SIG-M5 (cell line): Measurements from ENCODE around the gene ZNF496.

Experiments used
- DNase-seq: peaks from one replicate; lab custom pipeline; 2025; lab: John Stamatoyannopoulos, UW

The ZNF496 gene

DNA sequence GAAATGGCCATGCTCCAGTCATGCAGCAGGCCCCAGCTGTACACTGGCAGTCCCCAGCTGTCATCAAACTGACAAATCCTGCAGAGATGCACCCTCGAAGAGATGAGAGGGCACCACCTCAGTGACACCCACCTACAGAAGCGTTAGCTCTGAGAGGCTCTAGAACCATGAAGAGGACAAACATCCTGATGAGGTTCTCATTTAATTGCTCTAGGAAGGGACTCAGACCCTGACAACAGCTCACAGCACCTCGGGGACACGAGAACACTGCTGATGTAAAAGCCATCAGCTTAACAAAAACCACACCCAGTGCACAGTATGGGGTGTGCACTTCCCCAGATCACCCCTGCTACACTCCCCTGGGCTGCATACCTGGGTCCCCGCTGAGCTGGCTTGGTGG lies 3.4 kb downstream of the ZNF496 start:
- DNase-seq = no peak

DNA sequence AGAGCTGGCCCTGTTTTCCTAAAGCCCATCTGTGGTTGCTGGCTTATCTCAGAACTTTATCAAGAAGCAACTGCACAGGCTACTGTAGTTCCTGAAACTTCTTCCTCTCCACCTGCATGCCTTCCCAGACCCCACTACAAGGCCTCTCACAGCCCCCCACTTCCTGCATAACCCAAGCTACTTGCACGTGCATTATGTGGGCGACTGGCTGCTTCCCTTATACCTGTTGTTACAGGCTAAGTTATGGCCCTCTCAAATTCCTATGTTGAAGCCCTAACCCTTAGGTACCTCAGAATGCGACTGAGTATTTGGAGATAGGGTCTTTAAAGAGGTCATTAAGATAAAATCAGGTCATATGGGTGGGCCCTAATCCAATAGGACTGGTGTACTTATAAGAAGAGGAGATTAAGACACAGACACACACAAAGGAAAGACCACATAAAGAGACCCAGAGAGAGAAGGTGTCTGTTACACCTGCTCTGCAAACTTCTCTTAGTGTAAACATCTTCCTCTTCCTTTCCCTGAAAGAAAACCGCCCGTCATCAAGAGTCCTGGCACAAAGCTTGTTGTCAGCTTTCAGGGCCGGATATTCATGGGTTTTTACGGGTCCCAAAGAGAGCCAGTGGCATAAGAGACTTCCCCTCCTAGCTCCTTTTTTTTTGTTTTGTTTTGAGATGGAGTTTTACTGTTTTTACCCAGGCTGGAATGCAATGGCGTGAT lies 5.1 kb downstream of the ZNF496 start:
- DNase-seq = no peak

DNA sequence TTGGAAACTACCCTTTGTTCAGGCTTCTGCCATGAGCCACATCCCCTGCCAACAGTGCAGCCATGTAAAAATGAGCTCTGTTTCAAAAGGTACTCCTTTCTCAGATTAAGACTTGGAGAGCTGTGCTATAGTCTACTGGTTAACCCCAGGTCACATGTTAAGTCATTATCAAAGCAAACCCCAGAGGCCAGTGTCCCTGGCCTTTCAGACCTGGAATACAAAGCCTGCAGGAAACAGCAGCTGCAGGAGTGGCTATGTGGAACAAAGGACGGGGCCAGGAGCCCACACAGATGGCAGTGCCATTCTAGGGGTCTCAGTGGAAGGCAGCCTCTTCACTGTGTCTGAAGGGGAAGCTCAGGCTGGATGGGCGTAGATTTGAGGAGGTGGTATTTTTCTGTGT lies 6.7 kb downstream of the ZNF496 start:
- DNase-seq = no peak

DNA sequence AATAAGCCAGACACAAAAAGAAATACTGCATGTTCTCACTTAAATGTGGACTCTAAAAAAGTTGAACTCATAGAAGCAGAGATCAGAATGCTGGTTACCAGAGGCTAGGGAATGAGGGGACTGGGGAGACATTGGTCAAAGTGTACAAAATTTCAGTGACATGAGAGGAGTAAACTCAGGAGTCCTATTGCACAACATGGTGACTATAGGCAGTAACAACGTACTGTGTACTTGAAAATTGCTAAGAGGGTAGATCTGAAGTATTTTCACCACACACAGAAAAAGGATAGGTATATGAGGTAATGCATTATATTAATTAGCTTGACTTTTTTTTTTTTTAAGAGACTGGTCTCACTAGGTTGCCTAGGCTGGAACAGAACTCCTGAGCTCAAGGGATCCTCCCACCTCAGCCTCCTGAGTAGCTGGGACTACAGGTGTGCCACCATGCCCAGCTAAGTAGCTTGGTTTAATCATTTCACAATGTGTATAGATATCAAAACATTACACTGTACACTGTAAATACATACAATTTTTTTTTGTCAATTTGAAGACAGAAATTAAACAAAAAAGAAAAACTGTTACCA lies 7.4 kb downstream of the ZNF496 start:
- no peak for DNase-seq

DNA sequence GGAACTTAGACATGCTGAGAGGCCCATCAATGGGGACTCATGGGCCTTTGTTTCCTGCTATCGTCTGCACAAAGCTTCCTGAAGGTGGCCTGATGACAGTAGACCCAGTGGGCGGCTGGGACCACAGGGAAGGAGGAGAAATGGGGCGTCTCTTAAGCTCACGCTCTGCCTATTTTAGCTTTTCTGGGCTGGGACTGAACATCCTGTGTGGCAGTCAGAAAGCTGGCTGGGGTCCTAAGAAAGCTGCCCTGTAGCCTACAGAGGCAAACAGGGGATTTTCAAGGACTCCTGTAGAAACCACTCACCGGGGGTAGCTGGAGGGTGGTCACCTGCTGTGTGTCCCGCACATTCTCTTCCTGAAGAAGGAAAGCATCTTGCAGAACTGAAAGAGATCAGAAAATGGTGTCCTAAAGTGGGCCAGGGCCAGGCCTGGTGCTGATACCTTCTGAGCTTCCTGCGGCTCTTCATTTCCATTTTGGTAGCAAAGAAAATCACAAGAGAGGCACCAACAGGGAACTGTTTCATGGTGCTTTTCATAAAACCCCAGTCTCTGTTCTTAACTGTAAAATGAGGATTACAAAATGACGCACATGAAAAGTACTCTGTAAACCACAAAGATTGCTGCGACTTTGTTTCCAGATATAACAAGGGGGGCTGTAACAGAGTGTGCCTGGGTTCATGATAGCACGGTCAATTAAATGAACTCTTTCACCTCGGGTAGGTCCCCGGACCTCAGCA lies 8.6 kb downstream of the ZNF496 start:
- DNase-seq = no peak

DNA sequence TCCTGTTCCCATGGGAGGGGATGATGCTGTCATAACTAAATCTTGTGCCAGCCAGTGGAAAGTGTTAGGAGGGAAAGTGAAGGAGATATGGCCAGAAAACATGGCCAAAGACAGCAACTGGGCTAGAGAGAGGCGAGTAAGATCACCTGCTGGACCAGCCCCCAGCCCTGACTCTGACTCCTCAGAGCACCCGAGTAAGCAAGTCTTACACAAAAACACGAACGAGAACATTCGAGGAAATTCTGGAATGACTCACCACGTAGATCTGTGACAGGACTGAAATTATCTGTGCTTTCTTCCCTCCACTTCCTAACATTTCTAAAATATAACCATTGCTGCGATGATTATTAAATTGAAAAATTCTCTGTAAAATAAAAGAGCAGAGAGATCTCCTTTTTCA lies 9.2 kb downstream of the ZNF496 start:
- no peak for DNase-seq

DNA sequence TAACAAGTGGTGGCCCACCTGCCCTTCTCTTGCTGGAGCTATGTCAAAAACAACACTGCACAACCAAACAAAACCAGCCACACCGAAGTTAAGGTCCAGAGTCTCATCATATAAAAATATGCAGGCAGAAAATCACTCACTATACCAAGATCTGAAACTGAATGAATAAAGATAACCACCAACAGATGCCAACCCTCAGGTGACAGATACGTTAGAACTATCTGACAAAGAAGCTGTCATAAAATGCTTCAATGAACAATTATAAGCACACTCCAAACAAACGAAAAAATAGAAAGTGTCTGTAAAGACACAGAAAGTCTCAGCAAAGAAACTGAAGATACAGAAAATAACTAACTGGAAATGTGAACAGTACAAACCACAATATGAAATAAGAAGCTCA lies 14.0 kb downstream of the ZNF496 start:
- DNase-seq = no peak

DNA sequence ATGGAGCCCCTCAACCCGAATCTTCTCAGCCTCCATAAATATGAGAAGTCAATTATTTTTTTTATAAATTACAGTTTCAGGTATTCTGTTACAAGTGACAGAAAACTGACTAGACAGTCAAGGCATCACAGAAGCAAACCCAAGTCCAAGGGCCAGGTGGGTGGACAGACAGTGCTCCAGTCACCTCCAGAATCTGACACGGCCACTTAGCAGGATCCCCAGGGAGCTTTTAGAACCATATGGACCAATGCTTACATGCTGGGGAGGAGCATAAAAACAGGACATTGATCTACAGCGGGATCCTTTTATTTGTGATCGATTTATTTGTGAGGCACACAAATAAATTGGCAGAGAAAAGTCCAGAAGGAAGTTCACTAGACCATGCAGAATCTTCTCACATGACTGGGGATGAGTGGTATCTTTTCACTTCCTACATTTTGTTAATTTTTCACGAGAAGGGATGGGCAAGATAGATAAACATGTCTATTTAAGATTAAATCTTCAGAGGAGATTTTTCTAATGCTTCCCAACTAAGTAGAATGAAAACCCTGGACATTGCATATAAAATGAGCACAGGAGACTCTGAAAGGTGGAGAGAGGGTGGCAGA lies 15.0 kb downstream of the ZNF496 start:
- no peak for DNase-seq

DNA sequence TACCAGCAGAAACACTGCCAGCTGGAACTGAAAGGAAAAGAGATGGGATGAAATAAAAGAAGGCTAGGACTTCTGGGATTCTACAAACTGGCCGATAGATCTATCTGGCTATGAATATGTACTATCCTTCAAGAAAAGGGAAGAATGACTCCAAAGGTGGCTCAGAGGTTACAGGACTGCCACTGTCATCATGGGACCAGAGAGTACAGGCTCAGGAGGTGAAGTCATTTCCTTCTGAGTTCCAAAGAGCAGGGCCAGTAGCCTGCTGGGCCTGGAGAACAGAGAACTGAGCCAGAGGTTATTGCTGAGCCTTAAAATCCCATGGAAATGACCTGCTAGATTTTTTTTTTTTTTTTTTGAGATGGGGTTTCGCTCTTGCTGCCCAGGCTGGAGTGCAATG lies 27.6 kb downstream of the ZNF496 start:
- DNase-seq = no peak

DNA sequence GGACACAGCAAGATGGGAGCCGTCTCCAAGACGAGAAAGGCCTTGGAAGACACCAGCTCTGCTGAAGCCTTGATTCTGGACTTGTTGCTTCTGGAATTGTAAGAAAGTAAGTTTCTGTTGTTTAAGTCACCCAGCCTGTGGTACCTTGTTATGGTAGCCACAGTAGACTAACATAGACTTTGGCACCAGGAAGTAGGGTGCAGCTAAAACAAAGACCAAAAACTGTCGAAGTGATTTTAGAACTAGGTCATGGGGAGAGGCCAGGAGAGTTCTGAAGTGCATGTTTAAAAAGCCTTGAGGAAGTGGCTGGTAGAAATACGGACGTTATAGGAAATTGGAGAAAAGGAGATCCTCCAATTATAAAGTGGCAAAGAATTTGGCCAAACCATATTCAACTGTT lies 28.5 kb downstream of the ZNF496 start:
- DNase-seq = no peak

DNA sequence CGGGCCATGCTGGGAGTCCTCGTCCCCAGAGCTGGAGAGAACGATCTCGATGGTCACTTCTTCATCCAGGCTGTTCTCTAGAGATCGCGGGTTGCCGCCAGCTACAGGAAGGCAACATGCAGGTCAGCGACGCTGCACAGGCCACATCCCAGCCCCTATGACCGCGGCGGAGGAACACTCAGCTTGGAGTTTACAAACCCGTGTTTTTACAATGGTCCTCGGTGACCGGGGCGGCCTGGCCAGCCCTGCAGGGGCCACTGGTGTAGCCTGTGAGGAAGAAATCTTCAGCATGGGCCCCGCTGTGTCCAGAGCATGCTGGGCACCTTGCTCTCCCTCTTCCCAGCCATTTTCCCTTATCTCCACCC lies 30.5 kb downstream of the ZNF496 start:
- DNase-seq = no peak

DNA sequence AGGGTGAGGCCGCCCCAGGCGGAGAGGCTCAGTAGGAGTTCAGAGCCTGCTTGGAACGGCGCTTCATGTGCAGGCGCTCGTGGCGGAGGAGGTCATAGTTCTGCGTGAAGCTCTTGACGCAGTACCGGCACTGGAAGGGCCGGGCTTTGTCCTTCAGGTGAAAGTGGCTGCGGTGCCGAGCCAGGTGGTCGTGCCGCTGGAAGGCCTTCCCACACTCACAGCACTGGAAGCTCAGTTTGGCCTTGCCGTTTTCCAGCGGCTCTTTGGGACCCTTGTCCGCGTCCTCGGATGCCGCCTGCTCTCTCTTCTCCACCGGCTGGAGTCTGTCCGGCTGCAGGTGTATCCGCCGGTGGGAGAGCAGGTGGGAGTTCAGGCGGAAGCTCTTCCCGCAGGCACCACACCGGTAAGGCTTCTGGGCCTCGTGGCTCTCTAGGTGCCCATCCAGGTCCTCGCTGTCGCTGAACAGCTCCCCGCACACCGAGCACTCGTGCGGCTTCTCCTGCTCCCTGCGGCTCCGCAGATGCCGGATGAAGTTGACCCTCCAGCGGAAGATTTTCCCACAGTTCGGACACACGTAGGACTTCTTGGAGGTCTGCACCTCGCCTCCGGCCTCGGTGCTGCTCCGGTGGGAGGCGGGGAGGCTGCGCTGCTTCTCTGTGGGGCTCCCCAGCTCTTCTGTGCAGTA lies 31.0 kb downstream of the ZNF496 start:
- DNase-seq = no peak

DNA sequence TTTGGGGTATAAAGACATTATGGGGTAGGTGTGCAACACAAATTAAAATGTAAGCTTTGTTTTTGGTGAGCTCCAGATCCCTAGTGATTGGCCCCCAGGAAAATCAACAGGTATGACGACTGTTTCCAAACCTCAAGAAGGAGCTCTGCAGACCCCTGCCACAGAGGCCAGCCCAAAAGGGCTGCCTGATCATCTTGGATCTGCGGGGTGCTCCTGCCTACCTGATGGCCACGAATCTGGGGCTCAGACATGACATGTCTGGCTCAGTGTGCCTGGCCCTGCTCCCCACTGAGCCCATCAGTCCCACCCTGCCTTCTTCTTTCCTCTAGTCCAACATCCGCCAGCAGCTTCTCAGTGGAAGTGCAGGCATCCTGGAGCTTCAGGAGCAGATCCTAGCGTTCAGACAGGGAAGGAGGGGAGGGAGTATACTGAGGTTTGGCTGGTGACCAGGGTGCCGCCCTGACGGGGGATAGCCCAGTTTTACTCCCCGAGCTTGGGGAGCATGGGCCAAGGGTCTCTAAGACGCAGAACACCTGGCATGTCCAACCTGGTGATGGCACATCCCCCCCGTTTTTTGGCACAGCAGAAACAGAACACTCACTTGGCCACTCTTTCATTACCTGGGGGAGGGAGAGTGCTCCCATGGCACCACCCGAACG lies 31.8 kb downstream of the ZNF496 start:
- no peak for DNase-seq

DNA sequence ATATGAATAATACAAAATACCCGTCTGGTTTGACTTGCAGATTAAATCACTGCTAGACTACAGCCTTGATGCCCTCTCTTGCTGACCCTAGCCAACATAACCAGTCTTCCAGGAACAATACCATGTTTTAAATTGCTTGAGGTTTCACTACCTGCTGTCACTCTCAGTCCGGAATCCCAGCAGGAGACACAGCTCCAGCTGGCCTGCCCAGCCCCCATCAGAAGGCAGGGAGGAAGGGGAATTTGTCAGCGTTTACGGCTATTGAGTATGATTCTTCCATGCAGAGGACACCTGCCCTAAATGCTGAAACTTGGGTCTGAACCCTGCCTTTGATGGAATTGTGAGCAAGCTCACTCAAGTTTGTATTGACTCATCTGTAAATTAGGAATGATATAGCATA lies 33.0 kb downstream of the ZNF496 start:
- DNase-seq = no peak

DNA sequence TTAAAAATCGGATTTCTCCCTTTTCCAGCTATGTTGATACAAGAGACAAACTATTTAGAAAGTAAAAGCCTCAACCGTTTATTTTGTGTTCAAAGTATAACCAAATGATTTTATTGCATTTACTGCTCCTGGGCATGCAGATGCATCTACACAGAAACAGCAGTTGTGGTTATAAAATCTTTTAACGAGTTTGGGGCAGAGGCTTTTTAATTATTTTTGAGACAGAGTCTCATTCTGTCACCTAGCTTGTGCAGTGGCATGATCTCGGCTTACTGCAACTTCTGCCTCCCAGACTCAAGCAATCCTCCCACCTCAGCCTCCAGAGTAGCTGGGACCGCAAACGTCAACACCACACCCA lies 33.6 kb downstream of the ZNF496 start:
- no peak for DNase-seq

DNA sequence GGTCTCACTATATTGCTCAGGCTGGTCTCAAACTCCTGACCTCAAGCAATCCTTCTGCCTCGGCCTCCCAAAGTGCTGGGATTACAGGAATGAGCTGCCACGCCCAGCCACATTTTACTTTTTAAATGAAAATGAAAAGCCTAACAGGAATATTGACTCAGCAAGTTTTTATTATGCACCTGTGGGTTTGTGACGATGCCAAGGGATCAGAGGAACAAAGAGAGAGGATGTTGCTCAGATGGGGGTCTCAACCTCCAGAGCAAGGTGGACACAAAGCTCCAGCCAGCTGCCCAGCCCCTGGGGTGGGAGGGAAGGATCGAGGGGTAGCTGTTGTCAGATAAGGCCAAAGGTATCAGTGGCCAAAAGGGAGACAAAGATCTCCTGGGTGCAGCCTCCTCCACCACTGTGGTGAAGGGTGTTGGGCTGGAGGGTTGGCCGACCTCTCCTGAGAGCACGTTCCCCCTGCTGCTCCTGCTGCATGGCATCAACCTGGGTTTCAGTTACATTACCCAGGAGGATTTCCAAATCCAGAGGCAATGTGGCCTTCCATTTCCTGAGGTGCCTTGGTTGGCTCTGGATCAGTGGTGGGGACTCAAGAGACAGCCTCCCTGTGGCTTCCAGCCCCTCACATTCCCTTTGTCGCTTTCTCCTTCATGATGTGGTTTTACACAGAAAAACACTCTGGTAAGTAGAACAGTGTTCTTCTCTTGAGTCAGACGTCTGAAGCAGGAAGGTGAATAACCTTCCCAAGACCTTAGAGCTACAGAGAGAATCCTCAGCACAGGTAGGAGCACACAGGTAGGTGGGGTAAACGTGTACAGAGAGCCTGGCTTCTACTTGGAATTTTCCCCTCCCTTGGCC lies 34.2 kb downstream of the ZNF496 start:
- no peak for DNase-seq

DNA sequence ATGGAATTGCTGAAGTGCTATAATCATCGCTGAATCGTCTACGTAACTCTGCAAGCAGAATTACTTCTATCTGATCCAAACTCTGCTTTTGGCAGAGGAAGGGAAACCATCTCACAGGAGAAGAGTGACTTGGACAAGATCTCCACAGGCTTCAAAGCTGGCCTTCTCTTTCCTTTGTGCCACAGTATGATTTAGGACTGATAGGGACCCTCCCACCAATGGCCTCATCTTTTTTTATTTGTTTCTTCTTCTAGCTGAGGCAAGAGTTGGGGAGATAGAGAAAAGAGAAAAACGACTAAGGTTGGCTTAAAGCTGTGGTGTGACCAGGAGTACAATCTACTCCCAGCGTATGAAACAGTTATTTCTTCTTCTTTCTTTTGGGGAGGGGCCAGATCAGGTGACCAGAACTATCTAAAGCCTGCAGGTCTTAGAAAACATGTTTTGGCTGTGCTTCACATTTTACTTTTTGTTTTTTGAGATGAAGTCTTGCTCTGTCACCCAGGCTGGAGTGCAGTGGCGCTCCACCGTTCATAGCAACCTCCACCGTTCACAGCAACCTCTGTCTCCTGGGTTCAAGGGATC lies 35.0 kb downstream of the ZNF496 start:
- DNase-seq = no peak

DNA sequence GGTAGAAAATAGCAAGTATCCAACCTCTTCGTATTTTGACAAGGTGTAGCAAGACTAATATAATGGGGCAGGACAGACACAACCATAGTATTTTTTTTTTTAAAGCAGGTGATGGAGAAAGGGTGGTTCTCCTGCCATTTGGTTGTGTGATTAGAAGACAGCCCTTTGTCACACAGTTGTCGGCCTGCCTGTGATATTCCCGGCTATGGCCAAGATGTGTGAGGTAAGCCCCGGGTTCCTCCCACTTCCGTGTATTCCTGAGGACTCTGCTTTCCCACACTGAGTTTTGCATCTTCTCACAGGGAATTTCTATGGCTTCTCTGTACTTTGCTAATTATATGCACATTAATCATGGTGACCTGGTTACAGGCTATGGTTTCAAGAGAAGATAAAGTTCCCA lies 35.9 kb downstream of the ZNF496 start:
- DNase-seq = no peak

DNA sequence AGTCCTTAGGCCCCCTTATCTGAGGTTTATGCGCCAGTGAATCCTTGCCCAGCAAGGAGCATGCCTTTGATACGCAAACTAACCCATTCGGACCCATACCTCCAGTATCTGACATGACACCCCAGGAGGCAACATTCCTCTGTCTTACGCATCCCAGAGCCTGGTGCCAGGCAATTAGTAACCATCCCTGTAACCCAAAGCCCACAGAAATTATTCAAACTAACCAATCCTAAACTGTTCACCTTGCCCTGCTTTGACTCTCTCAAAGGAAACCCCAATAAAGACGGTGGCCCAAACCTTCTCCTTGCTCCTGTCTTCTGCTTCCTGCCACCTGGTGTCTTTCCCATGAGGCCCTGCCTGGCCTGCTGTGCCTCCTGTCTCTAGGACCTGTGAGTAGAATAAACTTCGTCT lies 36.4 kb downstream of the ZNF496 start:
- DNase-seq = no peak

DNA sequence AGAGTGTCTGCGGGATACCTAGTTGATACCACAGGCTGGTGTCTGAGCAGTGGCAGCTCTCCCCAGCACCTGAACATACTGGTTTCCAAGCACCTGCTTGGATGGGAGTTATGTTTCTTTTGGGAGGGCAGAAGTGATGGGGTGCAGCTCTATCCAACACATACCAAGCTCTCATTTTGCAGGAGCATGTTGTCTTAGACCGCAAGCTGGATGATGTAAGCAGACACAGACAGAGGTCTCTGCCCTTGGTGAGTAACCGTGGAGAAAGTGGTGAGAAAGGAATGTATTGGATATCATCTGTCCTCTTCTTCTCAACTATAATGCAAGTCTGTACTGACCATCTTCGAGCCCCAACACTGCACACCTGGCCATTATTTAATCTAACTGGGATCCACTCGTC lies 37.4 kb downstream of the ZNF496 start:
- DNase-seq = no peak

DNA sequence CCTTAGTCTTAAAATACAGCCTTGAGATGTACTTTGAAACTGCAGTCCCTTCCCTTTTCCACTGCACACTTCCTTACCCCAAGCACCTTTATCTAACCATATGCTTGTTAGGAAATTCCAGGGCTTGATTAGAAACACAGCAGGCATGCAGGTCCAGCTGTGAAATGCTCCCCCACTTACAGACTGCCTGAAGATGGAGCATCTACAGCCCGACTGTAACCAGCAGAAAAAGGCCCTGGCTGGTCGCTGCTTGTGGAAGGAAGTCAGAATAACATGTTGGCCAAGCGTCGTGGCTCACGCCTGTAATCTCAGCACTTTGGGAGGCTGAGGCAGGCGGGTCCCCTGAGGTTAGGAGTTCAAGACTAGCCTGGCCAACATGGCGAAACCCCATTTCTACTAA lies 38.6 kb downstream of the ZNF496 start:
- no peak for DNase-seq
